ENCODE data around the gene LMAN1L.

- TF ChIP-seq CTCF (IDR thresholded peaks at IDR 0.05) (peak in 3 of 6 experiments; percentile 64 to 79 (median 70)), POLR2A (IDR thresholded peaks at IDR 0.05) (peak; percentile 43 to 69)
Measured at GRCh38 chr15:74781431-74782258, 31.0 kb upstream of the LMAN1L start, which contains the start of gene CSK.

All from thyroid gland (tissue), 4 donors.